ENCODE data around the gene SEMA4B.
"Not testable (repeated sequence)": the region's sequence is repeated elsewhere in the genome, so short reads cannot be mapped to it uniquely, and the experiment has no call there.

The SEMA4B gene

DNA sequence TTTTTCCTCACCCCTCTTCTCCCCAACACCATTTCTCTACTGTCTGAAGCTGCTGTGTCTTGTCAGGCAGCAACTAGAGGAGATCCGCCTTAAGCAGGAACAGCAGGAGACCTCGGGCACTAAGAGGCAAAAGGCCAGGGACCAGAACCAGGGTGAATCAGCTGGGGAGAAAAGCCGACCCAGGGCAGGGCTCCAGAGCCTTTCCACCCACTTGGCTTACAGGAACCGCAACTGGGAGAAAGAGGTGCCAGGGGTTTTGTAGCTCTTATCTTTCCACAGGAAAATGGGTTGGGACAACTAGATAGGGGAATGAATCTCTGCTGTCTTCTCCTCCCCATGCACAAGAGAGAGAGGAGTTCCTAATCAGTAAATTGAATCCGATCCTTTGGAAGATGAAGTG is 61.3 kb downstream of the SEMA4B start:
- no peak for DNase-seq

DNA sequence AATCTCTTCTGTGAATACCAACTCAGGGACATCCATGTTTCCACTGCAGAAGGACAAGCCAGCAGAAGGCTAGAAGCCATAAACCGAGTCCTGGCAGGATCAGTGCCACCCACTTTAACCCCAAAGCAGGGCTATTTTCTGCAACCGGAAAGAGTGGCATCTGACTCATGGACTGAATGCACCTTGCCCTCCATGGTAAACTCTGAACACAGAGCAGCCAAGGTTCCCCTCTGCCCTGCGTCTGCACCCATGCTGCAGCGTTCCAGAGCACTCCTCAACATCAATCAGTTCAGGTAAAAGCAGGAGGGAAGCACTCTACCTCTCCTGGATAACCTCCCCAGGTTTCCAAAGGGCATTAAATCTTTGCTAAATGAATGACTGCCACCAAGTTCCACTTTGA is 63.5 kb downstream of the SEMA4B start:
- DNase-seq = peak; percentile 31

DNA sequence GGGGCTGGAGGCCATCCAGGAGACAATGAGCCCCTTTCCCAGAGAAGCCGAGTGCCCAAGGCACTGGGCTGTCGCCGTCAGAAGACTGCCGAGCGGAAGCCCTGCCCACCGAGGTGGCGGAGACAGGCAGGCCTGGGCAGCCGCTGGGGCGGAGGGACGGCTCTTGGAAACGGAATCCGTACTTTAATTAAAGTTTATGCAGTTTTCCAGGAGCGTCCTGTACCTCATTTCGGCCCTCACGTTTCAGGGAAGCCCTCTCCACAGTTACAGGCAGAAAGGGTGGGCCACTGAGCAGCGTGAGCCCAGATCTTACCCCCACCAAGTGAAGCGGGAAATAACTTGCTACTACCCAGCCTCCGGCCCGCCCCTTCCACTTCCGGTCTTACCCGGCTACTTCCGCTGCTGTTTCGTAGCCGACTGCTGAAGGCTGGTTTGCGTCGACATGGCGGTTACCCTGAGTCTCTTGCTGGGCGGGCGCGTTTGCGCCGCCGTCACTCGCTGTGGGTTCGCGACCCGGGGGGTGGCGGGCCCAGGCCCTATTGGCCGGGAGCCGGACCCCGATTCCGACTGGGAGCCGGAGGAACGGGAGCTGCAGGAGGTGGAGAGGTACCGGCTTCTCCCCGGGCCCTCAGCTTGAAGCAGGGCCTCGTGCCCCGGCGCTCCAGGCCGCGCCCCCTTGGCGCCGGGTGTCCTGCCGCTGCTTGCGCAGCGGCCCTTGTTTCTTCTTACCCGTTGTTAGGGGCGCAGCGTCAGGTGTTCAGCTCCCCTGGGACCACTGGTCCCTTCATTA is 64.3 kb downstream of the SEMA4B start, which contains the start of gene NGRN:
Gene NGRN, plus strand, starts transcription at position 402 of the 790 bp plus-strand sequence. Its CDS starts 41 bp downstream, at position 443.
- peak; percentile 97 for DNase-seq

DNA sequence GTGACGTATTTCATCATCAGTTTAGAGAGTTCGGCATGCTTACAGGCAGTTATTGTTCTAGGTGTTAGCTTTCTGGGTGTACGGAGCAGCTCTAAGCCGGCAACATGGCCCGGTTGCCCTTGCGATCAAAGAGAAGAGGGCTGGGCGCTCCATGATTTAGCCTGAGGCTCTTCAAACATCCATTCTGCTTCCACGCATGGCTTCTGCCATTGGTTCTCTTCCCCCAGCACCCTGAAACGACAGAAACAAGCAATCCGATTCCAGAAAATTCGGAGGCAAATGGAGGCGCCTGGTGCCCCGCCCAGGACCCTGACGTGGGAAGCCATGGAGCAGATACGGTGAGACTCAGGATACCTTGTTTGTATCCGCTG is 64.9 kb downstream of the SEMA4B start:
- peak; percentile 67 for DNase-seq

DNA sequence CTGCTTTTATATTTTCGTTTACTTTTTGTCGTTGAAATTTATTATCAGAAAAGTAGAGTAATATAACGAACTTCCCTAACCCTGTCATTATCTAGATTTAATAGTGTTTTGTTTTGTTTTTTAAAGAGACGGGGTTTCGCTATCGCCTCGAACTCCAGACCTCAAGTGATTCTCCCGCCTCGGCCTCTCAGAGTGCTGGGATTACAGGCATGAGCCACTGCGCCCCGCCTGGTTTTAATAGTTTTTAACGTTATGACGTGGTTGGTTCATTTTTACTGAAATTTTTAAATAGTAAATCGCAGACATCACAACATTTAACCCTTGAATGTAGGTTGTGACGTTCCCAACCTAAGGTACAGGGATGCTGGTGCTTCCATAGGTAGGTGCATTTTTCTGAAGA is 65.4 kb downstream of the SEMA4B start:
- peak; percentile 42 for DNase-seq

DNA sequence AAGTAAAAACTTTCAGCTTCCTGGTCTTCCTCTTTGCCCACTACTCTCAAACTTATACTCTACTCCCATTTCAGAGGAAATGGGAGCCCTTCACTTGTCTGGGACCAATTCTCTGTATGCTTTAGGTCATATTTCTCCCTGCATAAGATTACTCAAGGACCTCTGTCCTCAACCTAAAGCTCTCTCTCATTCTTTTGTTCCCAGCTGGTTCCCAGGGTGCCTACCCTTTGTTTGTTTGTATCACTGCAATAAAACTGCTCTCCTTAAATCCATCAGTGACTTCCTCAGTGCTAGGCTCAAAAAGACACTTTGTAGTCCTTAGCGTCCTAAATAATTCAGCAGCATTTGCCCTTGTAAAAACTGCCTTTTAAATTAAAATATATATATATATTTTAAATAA is 67.3 kb downstream of the SEMA4B start:
- DNase-seq = no peak

DNA sequence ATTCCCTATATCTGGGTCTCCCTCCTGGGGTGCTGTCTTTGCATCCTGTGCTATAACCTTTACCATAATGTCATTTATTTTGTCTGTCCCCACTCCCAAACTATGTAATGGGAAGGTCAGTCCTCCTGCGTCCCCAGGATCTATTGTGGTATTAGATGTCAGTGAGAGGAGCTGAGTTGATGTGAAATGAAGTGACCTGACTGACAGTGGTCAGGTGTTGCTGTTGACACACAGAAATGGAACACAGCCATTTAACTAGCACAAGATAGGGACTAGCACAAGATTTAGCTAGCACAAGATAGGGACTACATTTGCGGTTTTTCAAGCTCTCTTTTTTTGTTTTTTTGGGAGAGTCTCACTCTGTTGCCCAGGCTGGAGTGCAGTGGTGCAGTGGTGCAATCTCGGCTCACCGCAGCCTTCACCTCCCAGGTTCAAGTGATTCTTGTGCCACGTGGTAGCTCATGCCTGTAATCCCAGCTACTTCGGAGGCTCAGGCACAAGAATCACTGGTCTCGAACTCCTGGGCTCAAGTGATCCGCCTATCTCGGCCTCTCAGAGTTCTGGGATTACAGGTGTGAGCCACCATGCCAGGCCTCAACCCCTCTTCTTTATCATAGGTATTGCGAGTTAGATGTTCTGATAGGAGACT is 69.5 kb downstream of the SEMA4B start:
- DNase-seq = no peak

DNA sequence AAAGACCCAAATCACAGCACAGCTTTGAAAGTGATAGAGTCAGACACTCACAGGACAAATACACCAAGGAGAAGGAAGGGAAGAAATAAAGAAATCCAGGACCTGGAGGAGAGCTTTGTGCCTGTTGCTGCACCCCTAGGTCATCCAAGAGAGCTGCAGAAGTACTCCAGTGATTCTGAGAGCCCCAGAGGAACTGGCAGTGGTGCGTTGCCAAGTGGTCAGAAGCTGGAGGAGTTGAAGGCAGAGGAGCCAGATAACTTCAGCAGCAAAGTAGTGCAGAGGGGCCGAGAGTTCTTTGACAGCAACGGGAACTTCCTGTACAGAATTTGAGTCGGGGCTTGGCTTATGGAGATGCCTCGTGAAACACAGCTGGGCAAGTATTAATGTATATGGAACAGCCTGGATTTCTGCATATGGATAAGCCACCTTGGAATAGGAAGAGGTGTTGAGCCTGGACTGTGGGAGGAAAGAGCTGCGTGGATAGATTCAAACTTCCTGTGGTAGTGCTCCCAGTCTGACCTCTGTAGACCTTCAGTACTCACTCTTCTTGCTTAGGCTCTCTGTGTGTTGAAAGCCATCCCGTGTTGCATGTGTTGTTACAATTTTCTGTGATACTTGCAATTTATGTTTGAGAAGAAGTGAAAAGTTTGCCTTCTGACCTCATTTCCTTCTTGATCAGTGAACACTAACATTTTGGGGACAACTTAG is 70.5 kb downstream of the SEMA4B start:
- no peak for DNase-seq

DNA sequence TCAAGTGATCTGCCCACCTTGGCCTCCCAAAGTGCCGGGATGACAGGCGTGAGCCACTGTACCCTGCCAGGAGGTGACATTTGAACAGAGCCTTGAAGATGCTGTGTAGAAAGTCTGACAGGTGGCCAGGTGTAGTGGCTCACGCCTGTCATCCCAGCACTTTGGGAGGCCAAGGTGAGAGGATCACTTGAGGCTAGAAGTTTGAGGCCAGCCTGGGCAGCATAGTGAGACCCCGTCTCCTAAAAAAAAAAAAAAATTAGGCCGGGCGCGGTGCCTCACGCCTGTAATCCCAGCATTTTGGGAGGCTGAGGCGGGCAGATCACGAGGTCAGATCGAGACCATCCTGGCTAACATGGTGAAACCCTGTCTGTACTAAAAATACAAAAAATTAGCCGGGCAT is 77.3 kb downstream of the SEMA4B start:
- not testable (repeated sequence) for DNase-seq

Data from hematopoietic multipotent progenitor cell treated with erythropoietin and hydrocortisone succinate and interleukin-3 and kit ligand, for 4 days (in vitro differentiated cells).